ENCODE data around the gene NPLOC4. TPM values are rescaled to one million over a fixed set of nuclear protein-coding genes. Genes with fewer than 3 reads are reported as not detected.

NPLOC4 gene
- total and polyA plus RNA-seq, 9 of the 15 experiments (the other 6 are each of a cell fraction or from before 2014, with no cell fraction given): 1.5 to 116 (median 64.5) TPM

- no peak for TF ChIP-seq ZBTB40 (IDR thresholded peaks at IDR 0.05)
- no peak for TF ChIP-seq ZBTB40 (CRISPR knock-in tag; IDR thresholded peaks at IDR 0.05)
- TF ChIP-seq CXXC5 (CRISPR knock-in tag; IDR thresholded peaks at IDR 0.05): peak; percentile 79
- no peak for TF ChIP-seq ERF (CRISPR knock-in tag; IDR thresholded peaks at IDR 0.05)
- TF ChIP-seq NFIC (IDR thresholded peaks at IDR 0.05): peak; percentile 67
- peak; percentile 50; the same call in 1 of the 2 replicates for TF ChIP-seq USF1 (CRISPR knock-in tag; IDR thresholded peaks at IDR 0.05)
- TF ChIP-seq GTF3C2 (IDR thresholded peaks at IDR 0.05; ENCODE audit: borderline replicate concordance, extremely low read depth, insufficient read length): no peak
- peak; percentile 86 for TF ChIP-seq RBFOX2 (IDR thresholded peaks at IDR 0.05; ENCODE audit: low read depth, low read length)
- no peak for TF ChIP-seq ZBTB43 (CRISPR knock-in tag; IDR thresholded peaks at IDR 0.05)
- peak; percentile 59 for TF ChIP-seq GABPB1 (CRISPR knock-in tag; IDR thresholded peaks at IDR 0.05)
- peak; percentile 96 for TF ChIP-seq KDM5B (IDR thresholded peaks at IDR 0.05; ENCODE audit: insufficient replicate concordance, low read depth, low read length)
- peak; percentile 85; the same call in 1 of the 2 replicates for TF ChIP-seq MTA3 (IDR thresholded peaks at IDR 0.05; ENCODE audit: borderline replicate concordance)
These were observed 124.1 kb downstream of the NPLOC4 start, which contains the start of gene ACTG1 (continued) for GRCh38 chr17:81512562-81513371.

All from K562 (cell line).